OCI-LY7 (cell line): ENCODE measurements around the gene ZCCHC3. TPM values are rescaled to one million over a fixed set of nuclear protein-coding genes. Genes with fewer than 3 reads are reported as not detected.

ENCODE experiments used
- BruUV-seq: library from RNA; stranded (reverse); fragments of 400-500 nt; replicated peaks from 2 replicates; lab custom pipeline; 2021; lab: Mats Ljungman, UMichigan
- CTCF ChIA-PET: fragments of 300-600 bp; sonication (Branson Sonifier 250); formaldehyde crosslinking; loops from one replicate; lab custom pipeline; 2022; ENCODE audit warnings: antibody characterized with exemption; ENCODE audit not compliant: unreplicated experiment; lab: Charles Lee
- POLR2A ChIA-PET: fragments of 300-600 bp; sonication (Branson Sonifier 250); formaldehyde crosslinking; loops from one replicate; lab custom pipeline; 2022; ENCODE audit warnings: antibody characterized with exemption; lab: Charles Lee
- DNase-seq: peaks from one replicate; pipeline ENCODE4 v3.0.0-alpha.2; 2015; ENCODE audit warnings: low spot score
- H2AFZ ChIP-seq: fragments of 200-600 bp; sonication (generic), shearing (Covaris generic); 2 replicates; pipeline ENCODE4 v1.6.1; 2014; ENCODE audit warnings: mild to moderate bottlenecking, antibody characterized with exemption, low read length, moderate library complexity
- H3K27ac ChIP-seq: fragments of 200-600 bp; sonication (generic); 2 replicates; pipeline ENCODE4 v1.5.1; 2014; ENCODE audit warnings: mixed run types, low read depth, mild to moderate bottlenecking, moderate library complexity, low read length, inconsistent platforms; ENCODE audit not compliant: poor library complexity, severe bottlenecking
- H3K36me3 ChIP-seq: fragments of 200-600 bp; sonication (generic); 2 replicates; pipeline ENCODE4 v1.6.1; 2014; ENCODE audit warnings: mild to moderate bottlenecking, antibody characterized with exemption, low read length, moderate library complexity, mixed read lengths; ENCODE audit not compliant: insufficient read depth
- H3K4me1 ChIP-seq: fragments of 200-600 bp; sonication (generic); 2 replicates; pipeline ENCODE4 v1.5.1; 2014; ENCODE audit warnings: mild to moderate bottlenecking, low read length; ENCODE audit not compliant: insufficient read depth, poor library complexity, severe bottlenecking
- H3K4me2 ChIP-seq: fragments of 200-600 bp; sonication (generic); 2 replicates; pipeline ENCODE4 v1.6.1; 2014; ENCODE audit warnings: mild to moderate bottlenecking, low read length
- H3K4me3 ChIP-seq: fragments of 200-600 bp; sonication (generic); 2 replicates; pipeline ENCODE4 v1.5.1; 2014; ENCODE audit warnings: mild to moderate bottlenecking, low read depth, low read length; ENCODE audit not compliant: poor library complexity, severe bottlenecking
- H3K79me2 ChIP-seq: fragments of 200-600 bp; sonication (generic); 2 replicates; pipeline ENCODE4 v1.6.1; 2016; ENCODE audit warnings: low read depth, mild to moderate bottlenecking, low read length, moderate library complexity, mixed read lengths; ENCODE audit not compliant: insufficient read depth
- H3K9me2 ChIP-seq: fragments of 200-600 bp; sonication (generic); 2 replicates; pipeline ENCODE4 v1.6.1; 2016; ENCODE audit warnings: mild to moderate bottlenecking, low read length, mixed read lengths; ENCODE audit not compliant: insufficient read depth
- H3K9me3 ChIP-seq: fragments of 200-600 bp; sonication (generic); 2 replicates; pipeline ENCODE4 v1.6.1; 2014; ENCODE audit warnings: mild to moderate bottlenecking, mixed run types, low read length, mixed read lengths
- H4K20me1 ChIP-seq: fragments of 200-600 bp; sonication (generic); 2 replicates; pipeline ENCODE4 v1.6.1; 2014; ENCODE audit warnings: mild to moderate bottlenecking, antibody characterized with exemption, low read length, moderate library complexity, mixed read lengths; ENCODE audit not compliant: insufficient read depth
- EZH2phosphoT487 ChIP-seq: fragments of 200-600 bp; sonication (generic); IDR thresholded peaks from 2 replicates; pipeline ENCODE4 v1.6.1; 2018; ENCODE audit warnings: low read depth, borderline replicate concordance, mild to moderate bottlenecking, mixed run types, antibody characterized with exemption, low read length, moderate library complexity, mixed read lengths
- intact Hi-C: fragments of 100-400 bp; cut with micrococcal nuclease; formaldehyde crosslinking; loops from one replicate; pipeline ENCODE4 v1.10.0; 2022; ENCODE audit not compliant: unreplicated experiment
- total RNA-seq, 2 experiments: library from RNA; depleted of rRNA in 1 of 2; stranded (reverse); fragments of >200 nt in 1 of 2; shearing (Covaris generic) in 1 of 2; gene quantifications; 2 replicates each; pipeline ENCODE4 v1.2.3, GENCODE V29; 2014 to 2022
- TF ChIP-seq, protein P1 (sequence below): fragments of 200-600 bp; sonication (generic); conservative IDR thresholded peaks from 2 replicates; pipeline ENCODE4 v1.5.1; 2014; ENCODE audit warnings: mild to moderate bottlenecking, antibody characterized with exemption, low read length, moderate library complexity, mixed read lengths

ZCCHC3 gene
- total RNA-seq, 2 experiments from 2014 or later = 35.6 to 45.3 TPM

DNA sequence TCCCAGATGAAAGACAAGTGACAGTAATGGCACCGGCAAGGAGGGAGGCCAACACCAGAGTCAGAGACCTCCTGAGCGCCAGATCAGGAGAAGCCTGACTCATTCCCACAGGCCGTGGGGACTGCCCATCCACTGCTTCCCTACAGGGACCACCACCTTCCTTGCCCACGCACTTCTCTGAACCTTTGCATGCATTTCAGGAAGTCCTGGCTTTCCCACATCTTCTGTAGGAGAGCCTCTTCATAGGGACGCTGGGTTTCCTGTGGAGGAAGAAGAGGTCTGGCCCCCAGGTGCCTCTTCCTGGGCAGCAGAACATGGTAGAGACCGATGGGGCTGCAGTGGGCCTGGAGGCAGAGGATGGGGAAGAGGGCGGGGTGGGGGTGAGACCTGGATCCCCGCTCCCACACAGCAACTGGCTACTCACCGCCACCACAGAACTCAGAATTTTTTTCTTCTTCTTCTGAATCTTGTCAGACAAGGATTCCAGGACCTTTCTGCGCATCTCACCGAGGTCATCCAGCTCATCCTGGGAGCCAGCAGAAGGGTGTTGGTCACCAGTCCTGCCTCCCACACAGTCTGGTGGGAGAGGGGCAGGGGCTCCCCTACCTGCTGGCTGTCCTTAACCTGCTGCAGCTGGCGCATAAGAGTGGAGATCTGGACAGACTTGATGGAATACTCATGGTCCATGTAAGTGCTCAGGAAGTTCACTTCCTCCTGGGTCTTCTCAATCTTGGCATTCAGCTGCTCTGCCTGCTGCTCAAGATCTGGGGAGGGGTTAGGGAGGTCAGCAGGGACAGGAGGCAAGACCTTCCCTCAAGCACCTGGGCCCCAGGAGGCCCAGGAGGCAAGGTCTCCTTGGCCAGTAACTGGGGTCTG lies 20.5 kb upstream of the ZCCHC3 start:
- CTCF ChIA-PET = no interaction called here
- no peak for DNase-seq
- Histone ChIP-seq H3K4me3 (no peak overlapping the region), H4K20me1 (no peaks in the 10 kb centered on the region), H3K79me2 (no peaks in the 10 kb centered on the region), H3K27ac (no peak overlapping the region), H3K4me1 (no peaks in the 10 kb centered on the region), H3K9me3 (no peaks in the 10 kb centered on the region), H3K4me2 (no peak overlapping the region), H2AFZ (no peak overlapping the region), H3K36me3 (peaks cover 11% of the 10 kb centered on the region; the same call in 1 of the 2 replicates), H3K9me2 (no peaks in the 10 kb centered on the region)
- BruUV-seq = TSS peak; percentile 62
- TF ChIP-seq EZH2phosphoT487 = no peak
- TF ChIP-seq, protein P1, sequence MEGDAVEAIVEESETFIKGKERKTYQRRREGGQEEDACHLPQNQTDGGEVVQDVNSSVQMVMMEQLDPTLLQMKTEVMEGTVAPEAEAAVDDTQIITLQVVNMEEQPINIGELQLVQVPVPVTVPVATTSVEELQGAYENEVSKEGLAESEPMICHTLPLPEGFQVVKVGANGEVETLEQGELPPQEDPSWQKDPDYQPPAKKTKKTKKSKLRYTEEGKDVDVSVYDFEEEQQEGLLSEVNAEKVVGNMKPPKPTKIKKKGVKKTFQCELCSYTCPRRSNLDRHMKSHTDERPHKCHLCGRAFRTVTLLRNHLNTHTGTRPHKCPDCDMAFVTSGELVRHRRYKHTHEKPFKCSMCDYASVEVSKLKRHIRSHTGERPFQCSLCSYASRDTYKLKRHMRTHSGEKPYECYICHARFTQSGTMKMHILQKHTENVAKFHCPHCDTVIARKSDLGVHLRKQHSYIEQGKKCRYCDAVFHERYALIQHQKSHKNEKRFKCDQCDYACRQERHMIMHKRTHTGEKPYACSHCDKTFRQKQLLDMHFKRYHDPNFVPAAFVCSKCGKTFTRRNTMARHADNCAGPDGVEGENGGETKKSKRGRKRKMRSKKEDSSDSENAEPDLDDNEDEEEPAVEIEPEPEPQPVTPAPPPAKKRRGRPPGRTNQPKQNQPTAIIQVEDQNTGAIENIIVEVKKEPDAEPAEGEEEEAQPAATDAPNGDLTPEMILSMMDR = no peak
- POLR2A ChIA-PET = no interaction called here
- intact Hi-C loops = no loop called here

DNA sequence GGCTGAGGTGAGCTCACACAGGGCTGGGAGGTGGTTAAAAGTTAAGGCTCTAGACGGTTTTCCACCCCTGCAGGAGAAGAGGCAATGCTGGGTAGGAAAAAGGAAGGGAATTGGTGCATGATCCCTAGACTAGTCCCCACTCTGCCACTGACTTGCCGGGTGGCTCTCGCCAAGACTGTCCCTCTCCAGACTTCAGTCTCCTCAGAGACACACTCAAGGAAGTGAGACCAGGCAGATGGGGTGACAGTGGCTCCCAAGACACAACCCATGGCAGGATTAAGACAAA lies 19.9 kb upstream of the ZCCHC3 start:
- intact Hi-C loops = no loop called here
- no peak for DNase-seq
- Histone ChIP-seq H3K9me2 (no peaks in the 10 kb centered on the region), H3K4me2 (no peak overlapping the region), H4K20me1 (no peaks in the 10 kb centered on the region), H3K79me2 (no peaks in the 10 kb centered on the region), H2AFZ (no peak overlapping the region), H3K27ac (no peak overlapping the region), H3K4me3 (no peak overlapping the region), H3K36me3 (peaks cover 11% of the 10 kb centered on the region; the same call in 1 of the 2 replicates), H3K4me1 (no peaks in the 10 kb centered on the region), H3K9me3 (no peaks in the 10 kb centered on the region)
- no TSS peak for BruUV-seq
- POLR2A ChIA-PET = no interaction called here
- TF ChIP-seq, protein P1 = no peak
- no peak for TF ChIP-seq EZH2phosphoT487
- CTCF ChIA-PET = no interaction called here

DNA sequence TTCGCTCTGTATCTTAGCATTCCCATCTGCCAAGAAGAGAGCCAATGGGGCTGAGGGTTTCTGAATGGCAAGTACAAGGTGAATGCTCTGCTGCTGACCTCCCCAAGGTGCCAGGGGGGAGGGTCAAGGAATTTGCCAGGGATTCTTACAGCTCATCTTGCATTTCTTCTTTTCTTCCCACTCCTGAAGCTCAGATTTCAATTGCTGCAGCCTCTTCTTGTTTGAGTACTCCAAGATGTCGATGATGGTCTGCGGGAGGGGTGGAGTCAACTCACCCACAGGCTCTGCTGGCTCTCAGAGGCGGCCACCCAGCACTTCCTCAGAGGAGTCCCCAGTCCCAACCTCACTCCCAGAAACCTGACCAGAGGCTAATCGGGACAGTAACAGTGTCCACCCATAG lies 19.2 kb upstream of the ZCCHC3 start:
- Histone ChIP-seq H3K79me2 (no peaks in the 10 kb centered on the region), H3K27ac (no peak overlapping the region), H2AFZ (no peak overlapping the region), H3K4me2 (no peak overlapping the region), H3K9me3 (no peaks in the 10 kb centered on the region), H4K20me1 (no peaks in the 10 kb centered on the region), H3K4me1 (no peaks in the 10 kb centered on the region), H3K4me3 (no peak overlapping the region), H3K36me3 (peaks cover 11% of the 10 kb centered on the region; the same call in 1 of the 2 replicates), H3K9me2 (no peaks in the 10 kb centered on the region)
- TF ChIP-seq, protein P1 = no peak
- no peak for TF ChIP-seq EZH2phosphoT487
- ChIA-PET POLR2A (no interaction called here), CTCF (no interaction called here)
- no TSS peak for BruUV-seq
- no peak for DNase-seq
- intact Hi-C loops = no loop called here
